ENCODE data around the gene RNF130. TPM values are rescaled to one million over a fixed set of nuclear protein-coding genes. Genes with fewer than 3 reads are reported as not detected.

Gene RNF130
- total and polyA plus RNA-seq, 2 donors (not counting 1 experiment from before 2014, with no cell fraction given), result 14.7 to 32.4 TPM

DNA sequence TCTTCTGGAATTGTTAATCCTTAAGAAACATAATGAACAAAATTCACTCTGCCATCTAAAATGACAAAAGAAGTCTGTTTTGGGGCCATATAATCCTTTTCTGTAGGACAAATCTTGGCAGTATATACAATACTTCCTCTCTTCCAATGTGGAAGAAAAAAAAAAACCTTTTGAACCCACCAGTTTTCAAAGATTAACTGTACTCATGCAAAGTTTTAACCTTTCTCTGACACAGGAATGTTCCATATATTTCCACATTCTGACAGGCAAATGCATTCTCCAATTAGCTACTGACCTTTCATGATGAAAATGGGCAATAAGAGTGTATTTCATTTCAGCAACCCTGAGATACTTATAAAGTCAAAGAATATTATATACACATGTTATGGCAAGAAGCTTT lies 65.4 kb downstream of the RNF130 start:
- Histone ChIP-seq H3K4me3 (replicated peaks in 1 of 4; ENCODE audit: control extremely low read depth in 1 of 4, insufficient read depth in 1 of 4, low read depth in 3 of 4, low read length in 4 of 4) (no peak overlapping the region), H3K4me2 (ENCODE audit: extremely low read depth, insufficient read depth, low read length) (no peak overlapping the region)

DNA sequence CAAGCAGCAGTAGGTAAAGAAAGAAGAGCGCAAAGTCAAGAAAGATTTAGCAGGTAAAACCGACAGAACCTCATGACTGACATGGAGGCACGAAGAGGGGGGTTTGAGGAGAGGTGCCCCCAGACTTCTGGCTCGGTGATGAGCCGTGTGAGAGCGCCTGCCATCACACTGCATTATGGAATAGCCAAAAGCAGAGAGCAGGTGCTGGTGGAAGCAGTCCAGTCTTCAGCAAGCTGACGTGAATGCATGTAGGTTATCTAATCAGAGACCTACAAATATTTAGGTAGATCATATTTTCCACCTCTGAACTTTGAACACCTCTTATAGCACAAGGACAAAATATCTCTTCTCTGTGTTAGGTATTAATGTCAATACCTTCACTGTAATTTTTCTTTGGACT lies 68.4 kb downstream of the RNF130 start:
- H3K4me1 ChIP-seq (ENCODE audit: control insufficient read depth, extremely low read depth, insufficient read depth, low read length), result no peaks in the 10 kb centered on the region
- H4K20me1 ChIP-seq (ENCODE audit: control insufficient read depth, extremely low read depth, insufficient read depth, low read length), result no peaks in the 10 kb centered on the region
- H3K9ac ChIP-seq (ENCODE audit: insufficient read depth, low read length), result no peak overlapping the region
- no peaks in the 10 kb centered on the region for H3K27me3 ChIP-seq (ENCODE audit: control insufficient read depth, insufficient read depth, low read length)
- H3K27ac ChIP-seq (ENCODE audit: insufficient read depth, low read length), result no peak overlapping the region
- H3K4me2 ChIP-seq (ENCODE audit: extremely low read depth, insufficient read depth, low read length), result no peak overlapping the region
- no peaks in the 10 kb centered on the region for H3K79me2 ChIP-seq (ENCODE audit: control insufficient read depth, insufficient read depth, low read length)
- H3K4me3 ChIP-seq (replicated peaks in 1 of 4; ENCODE audit: control extremely low read depth in 1 of 4, insufficient read depth in 1 of 4, low read depth in 3 of 4, low read length in 4 of 4), result no peak overlapping the region
- no peaks in the 10 kb centered on the region for H3K9me3 ChIP-seq (ENCODE audit: control insufficient read depth, insufficient read depth, low read depth, low read length)
- TF ChIP-seq, protein P1, sequence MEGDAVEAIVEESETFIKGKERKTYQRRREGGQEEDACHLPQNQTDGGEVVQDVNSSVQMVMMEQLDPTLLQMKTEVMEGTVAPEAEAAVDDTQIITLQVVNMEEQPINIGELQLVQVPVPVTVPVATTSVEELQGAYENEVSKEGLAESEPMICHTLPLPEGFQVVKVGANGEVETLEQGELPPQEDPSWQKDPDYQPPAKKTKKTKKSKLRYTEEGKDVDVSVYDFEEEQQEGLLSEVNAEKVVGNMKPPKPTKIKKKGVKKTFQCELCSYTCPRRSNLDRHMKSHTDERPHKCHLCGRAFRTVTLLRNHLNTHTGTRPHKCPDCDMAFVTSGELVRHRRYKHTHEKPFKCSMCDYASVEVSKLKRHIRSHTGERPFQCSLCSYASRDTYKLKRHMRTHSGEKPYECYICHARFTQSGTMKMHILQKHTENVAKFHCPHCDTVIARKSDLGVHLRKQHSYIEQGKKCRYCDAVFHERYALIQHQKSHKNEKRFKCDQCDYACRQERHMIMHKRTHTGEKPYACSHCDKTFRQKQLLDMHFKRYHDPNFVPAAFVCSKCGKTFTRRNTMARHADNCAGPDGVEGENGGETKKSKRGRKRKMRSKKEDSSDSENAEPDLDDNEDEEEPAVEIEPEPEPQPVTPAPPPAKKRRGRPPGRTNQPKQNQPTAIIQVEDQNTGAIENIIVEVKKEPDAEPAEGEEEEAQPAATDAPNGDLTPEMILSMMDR (conservative IDR thresholded peaks at IDR 0.05 in 1 of 2, IDR thresholded peaks at IDR 0.05 in 1 of 2; ENCODE audit: low read depth in 1 of 2, low read length in 2 of 2), result no peak
- TF ChIP-seq EZH2 (IDR thresholded peaks at IDR 0.05; ENCODE audit: low read length, missing control alignments), result no peak
- no peak overlapping the region for H2AFZ ChIP-seq (ENCODE audit: low read length)
- H3K36me3 ChIP-seq (ENCODE audit: control insufficient read depth, insufficient read depth, low read length), result no peaks in the 10 kb centered on the region
- no peak for DNase-seq (ENCODE audit: low read depth in 2 of 2)

More for the DNA sequence above, 65.4 kb downstream of the RNF130 start:
- Histone ChIP-seq H3K9me3 (ENCODE audit: control insufficient read depth, insufficient read depth, low read depth, low read length) (no peaks in the 10 kb centered on the region), H3K27me3 (ENCODE audit: control insufficient read depth, insufficient read depth, low read length) (no peaks in the 10 kb centered on the region), H3K79me2 (ENCODE audit: control insufficient read depth, insufficient read depth, low read length) (no peaks in the 10 kb centered on the region), H3K4me1 (ENCODE audit: control insufficient read depth, extremely low read depth, insufficient read depth, low read length) (no peaks in the 10 kb centered on the region), H2AFZ (ENCODE audit: low read length) (no peak overlapping the region), H3K27ac (ENCODE audit: insufficient read depth, low read length) (no peak overlapping the region), H3K36me3 (ENCODE audit: control insufficient read depth, insufficient read depth, low read length) (no peaks in the 10 kb centered on the region), H4K20me1 (ENCODE audit: control insufficient read depth, extremely low read depth, insufficient read depth, low read length) (no peaks in the 10 kb centered on the region), H3K9ac (ENCODE audit: insufficient read depth, low read length) (no peak overlapping the region)
- DNase-seq (ENCODE audit: low read depth in 2 of 2), result no peak
- TF ChIP-seq EZH2 (IDR thresholded peaks at IDR 0.05; ENCODE audit: low read length, missing control alignments), result no peak
- TF ChIP-seq, protein P1 (conservative IDR thresholded peaks at IDR 0.05 in 1 of 2, IDR thresholded peaks at IDR 0.05 in 1 of 2; ENCODE audit: low read depth in 1 of 2, low read length in 2 of 2), result no peak

DNA sequence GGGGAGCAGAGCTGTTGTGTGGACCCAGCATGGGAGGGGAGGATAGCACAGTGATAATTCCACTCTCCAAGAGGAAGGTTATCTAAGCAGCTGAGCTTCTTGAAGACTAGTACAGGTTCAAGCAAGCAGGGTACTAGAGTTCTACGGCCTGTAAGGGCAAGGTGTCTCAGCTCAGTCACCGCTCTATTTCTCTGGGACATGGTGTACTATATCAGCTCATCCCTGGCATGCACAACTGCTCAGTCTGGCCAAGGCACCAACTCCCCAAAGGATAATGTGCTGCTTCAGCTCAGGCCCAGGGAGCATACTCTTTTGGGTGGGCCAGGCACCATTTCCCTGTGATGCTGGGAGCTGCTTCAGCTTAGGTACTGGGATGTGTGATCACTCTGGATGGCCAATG lies 69.8 kb downstream of the RNF130 start:
- DNase-seq (ENCODE audit: low read depth in 2 of 2), result no peak
- no peak overlapping the region for H3K9ac ChIP-seq (ENCODE audit: insufficient read depth, low read length)
- H3K9me3 ChIP-seq (ENCODE audit: control insufficient read depth, insufficient read depth, low read depth, low read length), result no peaks in the 10 kb centered on the region
- no peak for TF ChIP-seq EZH2 (IDR thresholded peaks at IDR 0.05; ENCODE audit: low read length, missing control alignments)
- TF ChIP-seq, protein P1 (conservative IDR thresholded peaks at IDR 0.05 in 1 of 2, IDR thresholded peaks at IDR 0.05 in 1 of 2; ENCODE audit: low read depth in 1 of 2, low read length in 2 of 2), result no peak
- H3K4me2 ChIP-seq (ENCODE audit: extremely low read depth, insufficient read depth, low read length), result no peak overlapping the region
- no peaks in the 10 kb centered on the region for H3K36me3 ChIP-seq (ENCODE audit: control insufficient read depth, insufficient read depth, low read length)
- H3K4me3 ChIP-seq (replicated peaks in 1 of 4; ENCODE audit: control extremely low read depth in 1 of 4, insufficient read depth in 1 of 4, low read depth in 3 of 4, low read length in 4 of 4), result no peak overlapping the region
- no peaks in the 10 kb centered on the region for H3K79me2 ChIP-seq (ENCODE audit: control insufficient read depth, insufficient read depth, low read length)
- no peak overlapping the region for H3K27ac ChIP-seq (ENCODE audit: insufficient read depth, low read length)
- H2AFZ ChIP-seq (ENCODE audit: low read length), result no peak overlapping the region
- H3K27me3 ChIP-seq (ENCODE audit: control insufficient read depth, insufficient read depth, low read length), result no peaks in the 10 kb centered on the region
- H4K20me1 ChIP-seq (ENCODE audit: control insufficient read depth, extremely low read depth, insufficient read depth, low read length), result no peaks in the 10 kb centered on the region
- no peaks in the 10 kb centered on the region for H3K4me1 ChIP-seq (ENCODE audit: control insufficient read depth, extremely low read depth, insufficient read depth, low read length)

Measured in fibroblast of lung (primary cell).